WERI-Rb-1 (cell line): ENCODE measurements around the gene ITGAL.

Source experiments
- DNase-seq: peaks from one replicate; pipeline ENCODE4 v3.0.0-alpha.2; 2020
- H3K27ac ChIP-seq: fragments of 250-450 bp; sonication (Bioruptor Pico); 2 replicates; pipeline ENCODE4 v1.5.1; 2020; ENCODE audit warnings: mild to moderate bottlenecking, moderate library complexity
- H3K27me3 ChIP-seq: fragments of 250-450 bp; sonication (Bioruptor Pico); 2 replicates; pipeline ENCODE4 v1.5.1; 2021; ENCODE audit warnings: mild to moderate bottlenecking, low read depth, moderate library complexity; ENCODE audit not compliant: insufficient read depth, severe bottlenecking
- H3K36me3 ChIP-seq: fragments of 250-450 bp; sonication (Bioruptor Pico); 2 replicates; pipeline ENCODE4 v1.5.1; 2020; ENCODE audit warnings: mild to moderate bottlenecking, moderate library complexity
- H3K4me3 ChIP-seq: 2 replicates; pipeline ENCODE4 v1.5.1; 2011; ENCODE audit warnings: low read depth, mild to moderate bottlenecking, control low read depth, low read length
- H3K9me3 ChIP-seq: fragments of 250-450 bp; sonication (Bioruptor Pico); 2 replicates; pipeline ENCODE4 v1.5.1; 2021; ENCODE audit warnings: mild to moderate bottlenecking, moderate library complexity; ENCODE audit not compliant: severe bottlenecking
- CTCF ChIP-seq: IDR thresholded peaks from 2 replicates; pipeline ENCODE4 v1.5.1; 2011; ENCODE audit warnings: low read depth, mild to moderate bottlenecking, control low read depth, inconsistent platforms, low read length

The ITGAL gene

DNA sequence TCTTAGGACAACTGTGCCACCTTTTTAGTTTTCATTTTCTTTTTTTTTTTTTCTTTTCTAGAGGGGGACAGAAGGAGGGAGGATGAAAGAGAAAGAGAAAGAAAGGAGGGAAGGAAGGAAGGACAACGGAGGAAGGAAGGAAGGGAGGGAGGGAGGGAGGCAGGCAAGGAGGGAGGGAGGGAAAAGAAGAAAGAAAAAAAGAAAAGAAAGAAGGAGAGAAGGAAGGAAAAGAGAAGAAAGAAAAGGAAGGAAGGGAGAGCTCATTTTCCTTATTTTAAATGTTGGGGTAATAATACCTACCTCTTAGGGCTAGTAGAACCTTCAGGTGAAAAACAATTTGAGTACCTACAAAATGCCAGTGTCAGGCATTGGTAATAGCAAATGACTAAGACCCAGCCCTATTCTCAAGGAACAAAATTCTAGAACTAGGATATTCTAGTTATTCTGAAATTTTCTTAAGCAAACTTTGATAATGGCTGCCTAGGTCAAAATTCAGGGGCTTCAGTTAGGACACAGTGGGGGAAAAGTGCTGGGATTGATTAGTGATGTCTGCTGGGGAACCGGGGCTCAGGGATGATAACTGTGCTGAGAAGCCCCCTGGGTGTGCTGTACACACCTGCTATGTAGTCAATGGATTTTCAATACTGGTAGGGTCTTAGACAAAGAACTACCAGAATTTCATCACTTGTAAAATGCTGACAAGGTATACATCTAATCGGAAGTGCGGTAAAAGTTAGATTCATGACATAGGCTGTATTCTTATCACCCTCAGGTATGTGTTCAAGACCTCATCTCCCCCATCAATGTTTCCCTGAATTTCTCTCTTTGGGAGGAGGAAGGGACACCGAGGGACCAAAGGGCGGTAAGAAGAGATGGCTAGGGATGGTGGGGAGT, 31.1 kb downstream of the ITGAL start:
- no peak for TF ChIP-seq CTCF

GRCh38 chr16:30509081-30509765, 36.7 kb downstream of the ITGAL start:
- no peak overlapping the region for H3K27ac ChIP-seq
- no peaks in the 10 kb centered on the region for H3K36me3 ChIP-seq
- no peak for DNase-seq
- H3K27me3 ChIP-seq, result no peaks in the 10 kb centered on the region
- TF ChIP-seq CTCF, result no peak
- no peak overlapping the region for H3K4me3 ChIP-seq
- no peaks in the 10 kb centered on the region for H3K9me3 ChIP-seq

More for the DNA sequence above, 31.1 kb downstream of the ITGAL start:
- Histone ChIP-seq H3K27ac (no peak overlapping the region), H3K9me3 (no peaks in the 10 kb centered on the region), H3K27me3 (no peaks in the 10 kb centered on the region), H3K36me3 (no peaks in the 10 kb centered on the region), H3K4me3 (no peak overlapping the region)
- DNase-seq, result no peak

GRCh38 chr16:30510376-30510938, 37.9 kb downstream of the ITGAL start:
- Histone ChIP-seq H3K27ac (no peak overlapping the region), H3K4me3 (no peak overlapping the region), H3K9me3 (no peaks in the 10 kb centered on the region), H3K27me3 (no peaks in the 10 kb centered on the region), H3K36me3 (no peaks in the 10 kb centered on the region)
- TF ChIP-seq CTCF, result no peak
- no peak for DNase-seq

DNA sequence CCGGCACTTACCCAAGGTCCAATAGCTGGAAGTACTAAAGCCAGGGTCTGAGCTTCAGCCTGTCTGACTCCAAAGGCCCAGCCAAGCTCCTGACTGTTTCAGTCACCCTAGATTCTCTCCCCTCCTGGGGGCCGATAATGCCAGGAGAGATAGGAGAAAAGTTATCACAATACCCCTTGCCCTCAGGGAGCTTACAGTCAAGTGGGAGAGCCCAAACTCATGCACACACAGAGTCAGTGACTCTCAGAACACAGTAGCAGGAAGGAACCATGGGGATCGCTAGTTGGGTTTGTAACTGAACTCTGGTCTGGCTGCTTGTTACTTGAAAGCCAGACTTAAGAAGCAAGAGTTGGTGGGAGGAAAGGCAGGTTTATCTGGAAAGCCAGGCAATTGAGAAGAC, 39.0 kb downstream of the ITGAL start:
- Histone ChIP-seq H3K4me3 (no peak overlapping the region), H3K36me3 (no peaks in the 10 kb centered on the region), H3K9me3 (no peaks in the 10 kb centered on the region), H3K27ac (no peak overlapping the region), H3K27me3 (no peaks in the 10 kb centered on the region)
- no peak for TF ChIP-seq CTCF
- no peak for DNase-seq

DNA sequence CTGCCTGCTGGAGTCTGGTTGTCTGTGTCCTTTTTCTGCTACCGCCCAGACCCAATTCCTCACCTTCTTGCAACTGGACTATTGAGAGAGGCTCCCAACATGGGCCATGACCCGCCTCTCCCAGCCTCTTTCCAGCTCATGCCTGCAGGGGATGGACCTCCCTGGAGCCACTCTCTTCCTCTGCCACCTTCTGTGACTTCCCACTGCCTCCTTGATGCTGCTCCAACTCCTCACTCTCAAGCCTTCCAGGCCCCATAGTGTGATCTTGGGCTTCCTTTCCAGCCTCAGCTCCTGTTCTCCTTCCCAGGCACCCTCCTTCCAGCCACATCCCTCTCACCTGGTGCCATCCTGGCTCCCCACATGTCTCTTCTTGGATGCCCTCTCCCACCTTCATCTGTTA, 42.7 kb downstream of the ITGAL start:
- H3K4me3 ChIP-seq, result no peak overlapping the region

More for the DNA sequence above, 42.7 kb downstream of the ITGAL start:
- Histone ChIP-seq H3K27ac (no peak overlapping the region), H3K9me3 (no peaks in the 10 kb centered on the region), H3K36me3 (no peaks in the 10 kb centered on the region), H3K27me3 (no peaks in the 10 kb centered on the region)
- no peak for DNase-seq
- no peak for TF ChIP-seq CTCF
